Duodenal mucosa (tissue), 2 donors: ENCODE measurements around the gene PLAAT3.
"Not testable (repeated sequence)": the region's sequence is repeated elsewhere in the genome, so short reads cannot be mapped to it uniquely, and the experiment has no call there.

Experiments used
- H3K27ac ChIP-seq: one replicate; pipeline ENCODE4 v1.7.0; 2013; ENCODE audit warnings: low read depth, low read length
- H3K27me3 ChIP-seq, 2 donors: one replicate each; pipeline ENCODE4 v1.7.0; 2013; ENCODE audit warnings: low read length in 2 of 2, control low read depth in 1 of 2; ENCODE audit not compliant: insufficient read depth in 2 of 2, control insufficient read depth in 1 of 2
- H3K36me3 ChIP-seq, 2 donors: one replicate each; pipeline ENCODE4 v1.7.0; 2013; ENCODE audit warnings: low read length in 2 of 2, control low read depth in 1 of 2; ENCODE audit not compliant: insufficient read depth in 2 of 2, control insufficient read depth in 1 of 2
- H3K4me1 ChIP-seq, 2 donors: one replicate each; pipeline ENCODE4 v1.7.0; 2013; ENCODE audit warnings: low read length in 2 of 2, control low read depth in 1 of 2; ENCODE audit not compliant: insufficient read depth in 2 of 2, control insufficient read depth in 1 of 2
- H3K4me3 ChIP-seq, 2 donors: one replicate each; pipeline ENCODE4 v1.7.0; 2013; ENCODE audit warnings: low read length in 2 of 2, low read depth in 1 of 2
- H3K9ac ChIP-seq, 2 donors: one replicate each; pipeline ENCODE4 v1.7.0; 2013; ENCODE audit warnings: low read length in 2 of 2, low read depth in 1 of 2
- H3K9me3 ChIP-seq, 2 donors: one replicate each; pipeline ENCODE4 v1.7.0; 2013; ENCODE audit warnings: low read length in 2 of 2, control low read depth in 1 of 2; ENCODE audit not compliant: control insufficient read depth in 1 of 2

Gene PLAAT3

DNA sequence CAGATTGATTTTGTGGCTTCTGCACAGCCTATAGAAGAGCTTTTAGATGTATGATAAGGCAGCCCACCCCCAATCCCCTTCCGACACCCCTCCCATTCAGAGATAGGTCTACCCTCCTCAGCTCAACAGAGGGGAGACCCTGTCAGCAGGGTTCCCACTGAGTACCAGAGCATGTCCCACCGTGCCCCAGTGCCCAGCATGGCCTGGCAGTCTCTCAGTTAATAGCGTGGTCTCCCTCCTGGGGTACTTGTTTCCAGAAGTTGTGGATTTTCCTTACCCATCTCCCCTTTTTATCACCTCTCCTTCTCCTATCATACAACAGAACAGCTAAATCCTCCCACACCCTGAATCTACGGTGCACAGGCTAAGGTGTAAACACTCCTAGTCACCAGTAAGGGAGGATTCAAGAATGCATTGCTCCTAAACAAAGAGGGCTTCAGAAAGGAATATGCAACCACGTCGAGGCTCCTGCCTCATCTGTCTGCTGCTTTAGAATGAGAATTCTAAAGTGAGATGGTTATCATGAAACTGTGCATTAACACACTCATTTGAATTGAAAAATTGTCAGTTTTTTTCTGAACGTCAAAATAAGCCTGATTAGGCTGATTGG is 57.7 kb downstream of the PLAAT3 start:
- Histone ChIP-seq H3K4me1 (peaks cover 4 to 7% of the 10 kb centered on the region in 2 donors), H3K27me3 (no peaks in the 10 kb centered on the region), H3K27ac (no peak overlapping the region), H3K9me3 (no peaks in the 10 kb centered on the region), H3K36me3 (no peaks in the 10 kb centered on the region), H3K4me3 (no peak overlapping the region), H3K9ac (no peak overlapping the region)

DNA sequence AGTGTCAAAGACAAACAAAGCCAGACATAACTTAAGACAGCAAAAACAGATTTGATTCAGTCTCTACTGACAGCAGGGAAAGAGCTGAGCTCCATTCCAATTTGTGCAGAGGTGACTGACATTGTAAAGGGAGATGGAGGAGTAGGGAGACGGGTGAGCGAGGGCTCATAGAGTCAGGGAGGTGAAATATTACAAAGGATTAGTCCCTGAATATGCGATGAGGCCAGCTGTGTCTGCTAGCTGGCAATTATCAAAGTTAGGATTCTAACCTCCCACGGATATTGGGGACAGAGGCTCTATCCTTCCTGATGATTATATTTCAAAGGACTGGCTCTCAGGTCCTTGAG is 59.4 kb downstream of the PLAAT3 start:
- H3K4me1 ChIP-seq = peaks cover 0 to 4% of the 10 kb centered on the region in 2 donors
- H3K9me3 ChIP-seq = no peaks in the 10 kb centered on the region
- no peak overlapping the region for H3K9ac ChIP-seq
- no peaks in the 10 kb centered on the region for H3K36me3 ChIP-seq
- H3K27ac ChIP-seq = no peak overlapping the region
- no peaks in the 10 kb centered on the region for H3K27me3 ChIP-seq
- H3K4me3 ChIP-seq = no peak overlapping the region

DNA sequence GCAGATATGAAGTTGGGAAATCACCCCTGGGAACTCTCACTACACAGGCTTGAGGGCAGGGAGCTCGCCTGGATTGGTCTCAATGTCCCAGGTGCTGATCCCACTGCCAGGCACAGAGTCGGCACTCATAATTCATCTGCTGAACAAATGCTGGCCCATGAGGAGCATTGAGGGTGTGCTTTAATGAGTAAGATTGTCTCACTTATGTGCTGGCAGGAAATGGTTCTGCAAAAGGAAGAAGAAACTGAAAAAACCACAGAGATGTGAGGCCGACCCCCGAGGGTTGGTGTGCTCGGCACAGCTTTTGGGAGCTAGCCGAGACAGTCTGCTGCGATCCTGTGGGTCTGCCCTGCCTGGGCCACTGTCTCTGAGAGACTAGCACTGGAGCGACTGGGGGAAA is 60.5 kb downstream of the PLAAT3 start:
- Histone ChIP-seq H3K36me3 (no peaks in the 10 kb centered on the region), H3K9ac (no peak overlapping the region), H3K27ac (no peak overlapping the region), H3K4me3 (no peak overlapping the region), H3K27me3 (no peaks in the 10 kb centered on the region), H3K9me3 (no peaks in the 10 kb centered on the region), H3K4me1 (peaks cover 0 to 4% of the 10 kb centered on the region in 2 donors)

- Histone ChIP-seq H3K27ac (no peak overlapping the region), H3K4me3 (no peak overlapping the region), H3K4me1 (peaks cover 0 to 4% of the 10 kb centered on the region in 2 donors), H3K9ac (no peak overlapping the region), H3K27me3 (no peaks in the 10 kb centered on the region), H3K9me3 (no peaks in the 10 kb centered on the region), H3K36me3 (no peaks in the 10 kb centered on the region)
These were observed 61.3 kb downstream of the PLAAT3 start for GRCh38 chr11:63552921-63553320.

GRCh38 chr11:63551889-63552266 is 62.4 kb downstream of the PLAAT3 start:
- Histone ChIP-seq H3K27ac (no peak overlapping the region), H3K9me3 (no peaks in the 10 kb centered on the region), H3K4me3 (no peak overlapping the region)

GRCh38 chr11:63551091-63551888 is 62.9 kb downstream of the PLAAT3 start:
- no peaks in the 10 kb centered on the region for H3K27me3 ChIP-seq
- no peaks in the 10 kb centered on the region for H3K9me3 ChIP-seq
- no peak overlapping the region for H3K9ac ChIP-seq
- peaks cover 0 to 4% of the 10 kb centered on the region in 2 donors for H3K4me1 ChIP-seq
- peaks cover 3 to 9% of the 10 kb centered on the region in 2 donors for H3K36me3 ChIP-seq
- H3K4me3 ChIP-seq = no peak overlapping the region
- H3K27ac ChIP-seq = no peak overlapping the region

More at GRCh38 chr11:63551889-63552266, 62.4 kb downstream of the PLAAT3 start:
- Histone ChIP-seq H3K4me1 (peaks cover 0 to 4% of the 10 kb centered on the region in 2 donors), H3K9ac (no peak overlapping the region), H3K36me3 (peaks cover 0 to 3% of the 10 kb centered on the region in 2 donors), H3K27me3 (no peaks in the 10 kb centered on the region)

GRCh38 chr11:63550156-63550700 is 64.0 kb downstream of the PLAAT3 start:
- not testable (repeated sequence) for H3K27me3 ChIP-seq, H3K9ac ChIP-seq, H3K9me3 ChIP-seq, H3K27ac ChIP-seq, H3K4me3 ChIP-seq, H3K4me1 ChIP-seq
- H3K36me3 ChIP-seq = peaks cover 3 to 20% of the 10 kb centered on the region in 2 donors

DNA sequence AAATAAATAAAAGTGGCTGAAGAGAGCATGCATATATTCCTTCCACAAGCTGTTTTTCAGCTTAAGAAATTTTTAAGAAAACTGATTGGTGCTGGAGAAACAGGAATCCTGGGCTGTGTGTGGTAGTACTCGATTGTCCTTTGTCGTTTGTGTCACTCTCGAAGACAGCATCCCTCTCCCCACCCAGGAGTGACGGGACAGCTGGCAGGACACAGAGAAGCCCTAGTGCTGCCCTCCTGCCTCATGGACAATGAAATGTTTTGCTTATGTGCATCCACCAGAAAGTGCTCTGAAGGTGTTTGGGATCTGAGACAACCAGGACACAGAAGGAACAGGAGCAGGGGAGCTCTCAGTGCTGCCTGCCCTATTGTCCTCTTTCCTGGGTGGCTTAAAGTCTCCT is 64.8 kb downstream of the PLAAT3 start:
- Histone ChIP-seq H3K36me3 (peaks cover 3 to 28% of the 10 kb centered on the region in 2 donors), H3K4me1 (peaks cover 0 to 4% of the 10 kb centered on the region in 2 donors), H3K9me3 (no peaks in the 10 kb centered on the region), H3K27me3 (no peaks in the 10 kb centered on the region), H3K4me3 (no peak overlapping the region), H3K9ac (no peak overlapping the region), H3K27ac (no peak overlapping the region)

DNA sequence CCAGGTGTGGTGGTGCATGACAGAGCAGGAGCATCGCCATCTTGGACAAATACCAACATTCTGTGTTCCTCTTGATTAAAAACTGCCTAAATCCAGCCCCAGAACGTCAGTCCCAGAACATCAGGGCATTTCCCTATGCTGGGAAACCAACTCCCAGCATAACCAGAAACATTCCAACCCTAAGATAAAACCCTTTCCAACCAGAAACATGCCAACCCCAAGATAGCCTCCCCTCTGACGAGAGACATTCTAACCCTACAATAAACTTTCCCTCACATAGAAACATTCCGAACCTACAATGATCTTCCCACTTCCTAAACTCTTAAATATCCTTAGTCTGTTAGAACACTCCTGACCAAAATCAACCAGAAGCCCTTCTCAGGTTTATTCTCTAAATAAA is 66.1 kb downstream of the PLAAT3 start:
- Histone ChIP-seq H3K9me3 (no peaks in the 10 kb centered on the region), H3K4me1 (no peaks in the 10 kb centered on the region), H3K27me3 (no peaks in the 10 kb centered on the region), H3K36me3 (peaks cover 3 to 29% of the 10 kb centered on the region in 2 donors), H3K4me3 (no peak overlapping the region), H3K9ac (no peak overlapping the region), H3K27ac (no peak overlapping the region)

GRCh38 chr11:63547061-63547460 is 67.2 kb downstream of the PLAAT3 start:
- Histone ChIP-seq H3K27me3 (no peaks in the 10 kb centered on the region), H3K27ac (no peak overlapping the region), H3K4me3 (no peak overlapping the region), H3K4me1 (no peaks in the 10 kb centered on the region), H3K9me3 (no peaks in the 10 kb centered on the region), H3K9ac (no peak overlapping the region), H3K36me3 (peaks cover 3 to 29% of the 10 kb centered on the region in 2 donors)
